Sigmoid colon (tissue), 7 donors: ENCODE results near the gene KLF11. TPM values are rescaled to one million over a fixed set of nuclear protein-coding genes. Genes with fewer than 3 reads are reported as not detected.
A peak's percentile ranks its signal among the peaks of the same experiment; 100 is the strongest.

Experiments
- DNase-seq: peaks from one replicate; pipeline ENCODE4 v3.0.0-alpha.2; 2019
- H3K27ac ChIP-seq, 4 donors: fragments of 200-600 bp; sonication (generic); one replicate each; pipeline ENCODE4 v1.5.1; 2016 to 2019; ENCODE audit warnings: mild to moderate bottlenecking in 1 of 4
- H3K27me3 ChIP-seq, 3 donors: fragments of 200-600 bp; sonication (generic); one replicate each; pipeline ENCODE4 v1.5.1; 2019; ENCODE audit warnings: mild to moderate bottlenecking in 1 of 3
- H3K36me3 ChIP-seq, 4 donors: fragments of 200-600 bp; sonication (generic); one replicate each; pipeline ENCODE4 v1.5.1; 2016 to 2019
- H3K4me1 ChIP-seq, 4 donors: fragments of 200-600 bp; sonication (generic); one replicate each; pipeline ENCODE4 v1.5.1; 2017 to 2019
- H3K4me3 ChIP-seq, 4 donors: fragments of 200-600 bp; sonication (generic); one replicate each; pipeline ENCODE4 v1.5.1; 2017 to 2019; ENCODE audit warnings: mild to moderate bottlenecking in 2 of 4, moderate library complexity in 1 of 4
- H3K9me3 ChIP-seq, 4 donors: fragments of 200-600 bp in 3 of 4; sonication (generic) in 3 of 4; one replicate each; pipeline versions ENCODE4 v1.5.1 to v1.6.1; 2013 to 2019
- CTCF ChIP-seq, 4 experiments: fragments of 450-650 bp in 3 of 4; fragments of 200-600 bp in 1 of 4; IDR thresholded peaks; one replicate each; pipeline ENCODE4 v1.5.1; 2016 to 2019; ENCODE audit warnings: antibody characterized with exemption in 4 of 4, mild to moderate bottlenecking in 3 of 4, moderate library complexity in 2 of 4
- EP300 ChIP-seq, 4 donors: sonication (generic); formaldehyde crosslinking; IDR thresholded peaks; one replicate each; pipeline ENCODE4 v1.6.1; 2017; ENCODE audit warnings: antibody characterized with exemption in 4 of 4
- POLR2A ChIP-seq, 2 donors: fragments of 450-650 bp; IDR thresholded peaks; one replicate each; pipeline ENCODE4 v1.6.1; 2016; ENCODE audit warnings: antibody characterized with exemption in 2 of 2, mild to moderate bottlenecking in 2 of 2, moderate library complexity in 2 of 2
- POLR2AphosphoS5 ChIP-seq, 4 donors: sonication (generic); formaldehyde crosslinking; IDR thresholded peaks; one replicate each; pipeline ENCODE4 v1.6.1; 2017; ENCODE audit warnings: antibody characterized with exemption in 4 of 4
- WGBS, 2 donors: extraction: QIAGEN DNeasy Blood & Tissue Kit; methylation state at CpG; one replicate each; pipeline ENCODE4 v1.1.7; 2013; 5-methylcytosine and 5-hydroxymethylcytosine counted together
- intact Hi-C: fragments of 100-400 bp; cut with DNase I; formaldehyde crosslinking; loops from one replicate; pipeline ENCODE4 v1.15.1; 2023
- polyA plus RNA-seq, 3 donors: library from polyadenylated mRNA; stranded (reverse); fragments of 200-250 nt; gene quantifications; one replicate each; pipeline ENCODE4 v1.2.3, GENCODE V29; 2013
- total RNA-seq, 4 donors: library from RNA; depleted of rRNA; stranded (reverse); fragments of >200 nt; gene quantifications; one replicate each; pipeline ENCODE4 v1.1.0, GENCODE V29; 2016
- donor health status: healthy with polysubstance abuse.
- donor health status: Bipolar disorder and iron deficiency.
- donor health status: healthy.

KLF11 gene
- total and polyA plus RNA-seq, 7 donors, result 3.9 to 41.3 (median 18.5) TPM

- TF ChIP-seq POLR2AphosphoS5 (IDR thresholded peaks at IDR 0.05) (no peak), CTCF (IDR thresholded peaks at IDR 0.05) (no peak), POLR2A (IDR thresholded peaks at IDR 0.05) (no peak), EP300 (IDR thresholded peaks at IDR 0.05) (no peak)
- intact Hi-C loops, result no loop called here
- peaks cover 0 to 40% (median 30%) of the 10 kb centered on the region in 4 donors for H3K4me1 ChIP-seq
- no peak for DNase-seq
- WGBS, 2 donors, result 84 to 85% methylated on average over 13 of the region's 13 CpGs
- no peaks in the 10 kb centered on the region for H3K9me3 ChIP-seq
- peaks cover 0 to 2% (median 0%) of the 10 kb centered on the region in 3 donors for H3K27me3 ChIP-seq
- H3K27ac ChIP-seq, result no peak overlapping the region
- no peaks in the 10 kb centered on the region for H3K36me3 ChIP-seq
- H3K4me3 ChIP-seq, result no peak overlapping the region
Observed at GRCh38 chr2:10076511-10076910, 33.2 kb downstream of the KLF11 start.

GRCh38 chr2:10076988-10077527 is 33.7 kb downstream of the KLF11 start:
- H3K4me3 ChIP-seq, result no peak overlapping the region
- H3K9me3 ChIP-seq, result no peaks in the 10 kb centered on the region
- H3K36me3 ChIP-seq, result no peaks in the 10 kb centered on the region
- no peak overlapping the region for H3K27ac ChIP-seq
- 84 to 85% methylated on average over 5 of the region's 5 CpGs for WGBS, 2 donors
- no peak for TF ChIP-seq EP300 (IDR thresholded peaks at IDR 0.05)
- TF ChIP-seq POLR2AphosphoS5 (IDR thresholded peaks at IDR 0.05), result no peak
- TF ChIP-seq POLR2A (IDR thresholded peaks at IDR 0.05), result no peak
- no peak for TF ChIP-seq CTCF (IDR thresholded peaks at IDR 0.05)
- DNase-seq, result no peak
- H3K4me1 ChIP-seq, result peaks cover 0 to 40% (median 30%) of the 10 kb centered on the region in 4 donors
- intact Hi-C loops, result no loop called here
- H3K27me3 ChIP-seq, result peaks cover 0 to 2% (median 0%) of the 10 kb centered on the region in 3 donors

- H3K9me3 ChIP-seq, result no peaks in the 10 kb centered on the region
- H3K27ac ChIP-seq, result peak overlapping the region; percentile 92 to 97 (median 94)
- no peak for DNase-seq
- no peak for TF ChIP-seq POLR2AphosphoS5 (IDR thresholded peaks at IDR 0.05)
- no peak for TF ChIP-seq CTCF (IDR thresholded peaks at IDR 0.05)
- no peak for TF ChIP-seq EP300 (IDR thresholded peaks at IDR 0.05)
- no peak for TF ChIP-seq POLR2A (IDR thresholded peaks at IDR 0.05)
- peaks cover 0 to 37% (median 29%) of the 10 kb centered on the region in 4 donors for H3K4me1 ChIP-seq
- no peak overlapping the region for H3K4me3 ChIP-seq
- no peaks in the 10 kb centered on the region for H3K36me3 ChIP-seq
- WGBS, 2 donors, result 70 to 88% methylated on average over 7 of the region's 7 CpGs
- intact Hi-C loops, result no loop called here
- H3K27me3 ChIP-seq, result peaks cover 0 to 2% (median 0%) of the 10 kb centered on the region in 3 donors
Observed at GRCh38 chr2:10078001-10078400, 34.7 kb downstream of the KLF11 start.

GRCh38 chr2:10078704-10079265 is 35.4 kb downstream of the KLF11 start:
- TF ChIP-seq CTCF (IDR thresholded peaks at IDR 0.05) (no peak), POLR2AphosphoS5 (IDR thresholded peaks at IDR 0.05) (peak in 1 of 4 donors; percentile 17)
- intact Hi-C loops, result no loop called here
- no peak for DNase-seq
- Histone ChIP-seq H3K9me3 (no peaks in the 10 kb centered on the region), H3K4me3 (peak overlapping the region; percentile 45 to 83 (median 68)), H3K4me1 (peaks cover 0 to 39% (median 34%) of the 10 kb centered on the region in 4 donors), H3K27ac (peak overlapping the region; percentile 92 to 97 (median 94)), H3K27me3 (peaks cover 0 to 2% (median 0%) of the 10 kb centered on the region in 3 donors), H3K36me3 (no peaks in the 10 kb centered on the region)
- WGBS, 2 donors, result 35 to 36% methylated on average over 12 of the region's 12 CpGs
